Subcutaneous adipose tissue (tissue), 4 donors: ENCODE data around the gene BPIFB1. TPM values are rescaled to one million over a fixed set of nuclear protein-coding genes. Genes with fewer than 3 reads are reported as not detected.

Source experiments
- total RNA-seq, 4 donors: library from RNA; depleted of rRNA; stranded (reverse); fragments of >200 nt; gene quantifications; one replicate each; pipeline ENCODE4 v1.1.0, GENCODE V29; 2016
- TF ChIP-seq, protein P1 (sequence below): fragments of 450-650 bp; IDR thresholded peaks from one replicate; pipeline ENCODE4 v1.5.1; 2016; ENCODE audit warnings: low read depth, mild to moderate bottlenecking, control low read depth, antibody characterized with exemption, moderate library complexity

Gene BPIFB1
- total RNA-seq, 4 donors from 2014 or later: not detected

DNA sequence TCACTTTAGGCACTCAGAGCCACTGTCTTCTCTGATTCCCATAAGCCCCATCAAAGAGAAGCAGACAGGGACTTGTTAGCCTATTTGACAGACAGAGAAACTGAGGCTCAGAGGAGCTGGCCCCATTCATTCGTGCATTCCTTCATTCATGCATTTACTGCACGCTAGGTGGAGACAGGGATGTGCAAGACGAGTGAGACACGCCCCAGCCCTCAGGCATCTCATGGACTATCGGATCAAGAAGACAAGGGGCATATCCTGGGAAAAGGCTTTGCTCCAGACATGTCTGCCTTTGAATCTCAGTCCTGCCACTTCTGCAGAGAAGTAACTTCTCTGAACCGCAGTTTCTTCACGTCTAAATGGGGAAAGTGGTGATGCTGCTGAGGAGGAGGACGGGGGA, 54.1 kb downstream of the BPIFB1 start:
- TF ChIP-seq, protein P1, sequence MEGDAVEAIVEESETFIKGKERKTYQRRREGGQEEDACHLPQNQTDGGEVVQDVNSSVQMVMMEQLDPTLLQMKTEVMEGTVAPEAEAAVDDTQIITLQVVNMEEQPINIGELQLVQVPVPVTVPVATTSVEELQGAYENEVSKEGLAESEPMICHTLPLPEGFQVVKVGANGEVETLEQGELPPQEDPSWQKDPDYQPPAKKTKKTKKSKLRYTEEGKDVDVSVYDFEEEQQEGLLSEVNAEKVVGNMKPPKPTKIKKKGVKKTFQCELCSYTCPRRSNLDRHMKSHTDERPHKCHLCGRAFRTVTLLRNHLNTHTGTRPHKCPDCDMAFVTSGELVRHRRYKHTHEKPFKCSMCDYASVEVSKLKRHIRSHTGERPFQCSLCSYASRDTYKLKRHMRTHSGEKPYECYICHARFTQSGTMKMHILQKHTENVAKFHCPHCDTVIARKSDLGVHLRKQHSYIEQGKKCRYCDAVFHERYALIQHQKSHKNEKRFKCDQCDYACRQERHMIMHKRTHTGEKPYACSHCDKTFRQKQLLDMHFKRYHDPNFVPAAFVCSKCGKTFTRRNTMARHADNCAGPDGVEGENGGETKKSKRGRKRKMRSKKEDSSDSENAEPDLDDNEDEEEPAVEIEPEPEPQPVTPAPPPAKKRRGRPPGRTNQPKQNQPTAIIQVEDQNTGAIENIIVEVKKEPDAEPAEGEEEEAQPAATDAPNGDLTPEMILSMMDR: no peak

DNA sequence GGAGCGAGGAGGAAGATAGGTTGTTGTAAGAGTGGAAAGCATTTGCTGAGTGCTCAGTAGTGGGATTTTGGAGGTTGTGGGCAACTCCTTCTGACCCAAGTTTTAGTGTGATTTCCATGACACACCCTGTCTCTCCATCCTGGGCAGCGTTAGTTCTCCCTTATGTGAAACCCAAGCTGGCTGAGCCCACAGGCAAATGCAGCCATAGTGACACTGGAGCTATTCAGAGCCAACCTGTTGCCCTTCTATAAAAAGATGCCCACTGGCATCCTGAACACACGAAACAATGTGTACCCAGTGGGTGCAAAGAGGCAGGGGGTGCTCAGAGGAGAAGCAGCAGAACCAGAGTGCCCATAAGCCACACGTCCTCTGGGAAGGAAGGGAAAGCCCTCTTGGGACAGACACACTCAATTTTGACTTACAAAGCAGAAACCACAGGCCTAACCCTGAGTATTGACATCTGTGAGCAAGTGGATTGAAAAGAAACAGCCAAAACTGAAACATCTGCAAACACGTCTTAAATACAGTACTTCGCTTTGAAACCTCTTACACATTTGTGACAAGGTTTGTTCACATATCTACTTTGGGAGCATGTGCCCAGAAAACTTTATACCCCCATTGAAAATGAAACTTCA, 54.6 kb downstream of the BPIFB1 start:
- TF ChIP-seq, protein P1: no peak

DNA sequence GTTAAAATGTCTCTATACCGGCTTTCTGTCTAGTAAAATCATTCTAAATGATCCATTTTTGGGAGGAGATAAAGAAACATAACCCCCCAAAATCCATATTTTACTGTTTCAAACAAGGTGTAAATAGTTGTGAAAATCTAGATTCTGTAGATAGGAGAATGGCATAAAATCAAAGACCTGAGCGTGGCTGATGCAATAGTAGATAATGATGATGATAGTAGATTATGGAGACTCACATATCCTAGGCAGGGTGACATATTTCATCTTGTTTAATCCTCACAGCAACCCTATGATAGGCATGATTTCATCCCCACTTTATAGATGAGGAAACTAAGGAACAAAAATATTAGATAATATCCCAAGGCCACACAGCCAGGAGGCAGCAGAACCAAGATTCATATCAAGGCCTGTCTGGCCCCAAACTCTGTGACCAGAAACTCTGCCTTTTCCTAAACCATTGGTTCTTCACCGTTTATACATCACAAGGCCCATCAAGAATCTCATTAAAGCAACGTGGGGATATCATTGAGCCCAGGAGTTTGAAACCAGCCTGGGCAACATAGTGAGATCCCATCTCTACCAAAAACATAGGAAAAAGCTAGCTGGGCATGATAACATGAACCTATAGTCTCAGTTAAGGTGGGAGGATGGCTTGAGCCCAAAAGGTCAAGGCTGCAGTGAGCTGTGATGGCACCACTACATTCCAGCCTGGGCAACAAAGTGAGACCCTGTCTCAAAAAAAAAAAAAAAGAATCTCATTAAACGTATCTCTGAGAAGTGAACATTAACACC, 55.6 kb downstream of the BPIFB1 start:
- TF ChIP-seq, protein P1: no peak

DNA sequence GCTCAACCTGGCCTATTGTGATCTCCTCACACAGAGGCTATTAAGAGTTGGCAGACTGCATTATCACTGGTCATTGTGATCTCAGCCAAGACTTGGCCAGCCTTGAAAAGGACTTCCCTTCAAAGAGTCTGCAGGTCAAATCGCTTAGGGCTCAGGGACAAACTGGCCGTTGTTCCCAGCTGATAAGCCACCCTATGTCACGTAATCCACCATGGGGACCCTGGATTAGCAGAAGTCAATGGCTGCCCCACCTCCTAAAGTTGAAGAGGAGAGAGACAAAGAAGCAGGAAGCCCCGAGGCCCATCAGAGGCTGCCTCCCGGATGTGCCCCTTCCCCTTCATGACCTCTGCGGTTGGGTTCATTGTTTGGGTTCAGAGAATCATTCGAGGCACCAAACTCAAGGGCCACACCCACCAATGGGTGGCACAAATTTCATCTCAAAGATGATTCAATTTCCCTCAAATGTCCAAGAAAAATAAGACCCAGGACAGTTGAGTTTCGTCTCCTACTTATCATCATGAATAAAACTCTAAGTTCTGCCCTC, 56.6 kb downstream of the BPIFB1 start:
- TF ChIP-seq, protein P1: no peak

DNA sequence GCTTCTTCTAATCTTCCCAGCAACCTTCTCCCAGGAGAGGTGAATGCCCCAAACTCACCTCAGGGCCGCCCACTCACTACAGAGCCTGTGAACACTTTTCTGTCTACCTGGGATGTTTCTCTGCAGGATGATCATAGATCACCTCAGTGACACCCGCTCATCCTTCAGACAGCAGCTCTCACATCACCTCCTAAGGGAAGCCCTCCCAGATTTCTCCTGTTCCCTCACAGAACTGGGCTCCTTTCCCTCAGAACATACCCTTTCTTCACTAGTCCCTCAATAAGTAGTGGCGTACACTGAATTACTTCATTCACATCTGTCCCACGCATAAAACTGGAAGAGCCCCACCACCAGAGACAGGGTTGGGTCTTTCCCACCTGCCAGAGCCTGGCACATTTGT, 60.5 kb downstream of the BPIFB1 start:
- TF ChIP-seq, protein P1: no peak

DNA sequence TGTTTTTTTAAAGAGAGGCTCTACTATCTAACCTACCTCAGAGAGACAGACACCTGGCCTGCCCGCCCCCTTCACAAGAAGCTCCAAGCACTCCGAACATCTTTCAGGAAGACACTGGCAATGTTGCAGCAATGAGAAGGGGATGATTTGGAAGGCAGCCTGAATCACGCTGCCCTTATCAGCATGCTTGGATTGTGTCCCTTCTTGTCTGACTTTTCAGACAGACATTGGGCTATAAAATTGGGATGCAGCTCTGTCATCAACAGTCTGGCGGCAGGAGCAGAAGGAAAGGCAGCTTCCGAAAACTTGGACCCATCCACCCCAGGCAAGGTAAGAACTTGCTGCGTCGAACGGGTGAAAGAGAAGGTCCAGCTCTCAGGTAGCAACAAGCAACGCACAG, 62.3 kb downstream of the BPIFB1 start:
- TF ChIP-seq, protein P1: no peak
